TTC549 (cell line): ENCODE data around the gene COMTD1.

ENCODE experiments used
- FAIRE-seq: peaks from 2 replicates; lab custom pipeline; 2012; peaks lifted over from hg19 to GRCh38; lab: Jason Lieb, UNC

COMTD1 gene

DNA sequence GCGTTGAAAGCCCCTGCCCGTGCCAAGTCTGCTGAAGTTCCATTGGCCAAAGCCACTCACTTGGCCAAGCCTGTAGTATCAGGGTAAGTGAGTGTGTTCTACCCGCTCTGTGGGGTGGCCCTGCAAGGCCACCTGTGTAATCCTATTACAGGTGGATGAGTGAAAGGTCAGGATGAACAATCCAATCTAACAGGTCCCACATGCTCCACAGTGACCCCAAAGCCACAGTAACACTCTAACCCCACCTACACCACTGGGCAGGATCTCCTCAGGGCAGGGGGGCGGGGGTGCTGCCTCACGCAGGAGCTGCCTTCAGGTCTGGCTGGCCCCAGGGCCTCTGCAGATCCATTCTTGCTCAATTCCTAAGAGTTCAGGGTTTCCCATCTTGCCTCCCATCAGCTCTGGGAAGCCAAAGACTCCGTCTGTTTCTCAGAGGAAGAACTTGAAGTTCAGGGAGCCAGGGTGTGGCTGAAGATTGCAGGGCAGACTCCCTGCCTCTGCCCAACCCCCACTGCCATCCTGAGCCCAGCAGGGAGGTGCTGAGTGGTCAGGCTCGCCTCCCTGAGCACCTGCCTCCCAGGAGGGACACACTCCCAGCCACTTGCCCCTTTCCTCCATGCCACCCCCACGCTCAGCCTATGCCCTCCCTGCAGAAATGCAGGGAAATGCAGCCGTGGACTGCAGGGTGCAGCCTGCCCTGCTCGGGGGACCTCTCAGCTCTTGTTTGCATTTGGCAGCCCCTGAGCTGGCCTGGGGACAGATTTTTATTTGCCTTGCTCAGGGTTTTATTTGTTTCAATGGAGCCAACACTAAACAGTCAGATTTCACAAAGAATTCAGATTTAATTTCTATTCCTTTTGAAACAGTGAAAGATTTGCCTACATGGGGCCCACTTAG, 9.8 kb upstream of the COMTD1 start:
- no peak for FAIRE-seq

DNA sequence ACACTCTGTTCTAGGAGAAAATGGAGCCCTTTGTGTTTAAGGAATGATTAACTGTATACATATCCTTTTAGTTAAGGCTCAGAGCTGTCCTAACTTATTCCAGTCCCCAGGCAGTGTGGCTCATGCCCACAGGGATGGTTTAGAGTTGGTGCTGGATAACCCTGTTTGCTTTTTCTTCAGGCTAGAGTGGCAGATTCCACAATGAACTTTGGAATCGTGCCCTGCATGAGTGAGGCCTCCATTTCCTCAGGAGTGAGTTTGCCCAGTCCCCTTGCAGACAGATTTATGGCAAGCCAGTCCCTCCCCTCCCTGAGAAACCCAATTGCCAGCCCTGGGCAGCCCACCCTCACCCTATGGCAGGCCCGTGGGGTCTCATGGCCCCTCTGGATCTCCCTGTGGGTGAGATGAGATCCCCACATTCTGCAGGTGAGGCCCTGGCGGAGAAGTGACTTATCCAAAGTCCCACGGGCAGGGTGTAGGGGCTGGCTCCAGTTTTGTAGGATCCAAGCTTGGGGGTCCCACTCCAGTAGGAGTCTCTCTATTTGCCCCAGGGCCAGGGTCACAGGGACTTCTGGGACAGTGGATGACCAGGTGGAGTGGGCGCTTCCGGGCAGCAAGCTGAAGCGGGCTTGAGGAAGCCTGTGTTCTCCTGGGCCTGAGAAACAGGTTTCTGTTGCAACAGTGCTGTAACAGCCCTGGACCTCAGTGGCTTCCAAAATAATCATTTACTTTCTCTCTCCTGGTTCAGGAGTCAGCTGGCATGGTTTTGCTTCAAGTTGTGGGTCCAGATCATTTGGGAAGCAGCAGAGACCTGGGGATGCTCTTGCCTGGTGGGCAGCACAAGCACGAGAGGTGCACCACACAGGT, 9.0 kb upstream of the COMTD1 start:
- FAIRE-seq, result no peak

DNA sequence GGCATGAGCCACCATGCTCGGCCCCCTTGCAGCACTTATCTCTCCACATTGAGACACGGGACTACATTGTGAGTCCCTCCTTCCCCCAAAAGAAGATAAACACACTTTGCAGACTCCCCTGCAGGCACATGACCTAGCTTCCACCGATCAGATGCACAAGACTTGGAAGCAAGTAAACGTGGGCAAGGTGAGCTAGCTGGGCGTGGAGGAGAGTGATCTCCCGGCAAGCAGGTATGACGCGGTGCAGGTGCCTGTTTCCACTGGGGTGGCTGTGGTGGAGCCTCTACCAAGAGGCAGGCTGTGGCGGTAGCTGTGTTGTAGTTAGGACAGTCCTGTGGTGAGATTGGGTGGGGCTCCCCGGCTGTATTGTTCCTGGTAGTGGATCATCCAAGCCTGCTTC, 7.7 kb upstream of the COMTD1 start:
- no peak for FAIRE-seq

DNA sequence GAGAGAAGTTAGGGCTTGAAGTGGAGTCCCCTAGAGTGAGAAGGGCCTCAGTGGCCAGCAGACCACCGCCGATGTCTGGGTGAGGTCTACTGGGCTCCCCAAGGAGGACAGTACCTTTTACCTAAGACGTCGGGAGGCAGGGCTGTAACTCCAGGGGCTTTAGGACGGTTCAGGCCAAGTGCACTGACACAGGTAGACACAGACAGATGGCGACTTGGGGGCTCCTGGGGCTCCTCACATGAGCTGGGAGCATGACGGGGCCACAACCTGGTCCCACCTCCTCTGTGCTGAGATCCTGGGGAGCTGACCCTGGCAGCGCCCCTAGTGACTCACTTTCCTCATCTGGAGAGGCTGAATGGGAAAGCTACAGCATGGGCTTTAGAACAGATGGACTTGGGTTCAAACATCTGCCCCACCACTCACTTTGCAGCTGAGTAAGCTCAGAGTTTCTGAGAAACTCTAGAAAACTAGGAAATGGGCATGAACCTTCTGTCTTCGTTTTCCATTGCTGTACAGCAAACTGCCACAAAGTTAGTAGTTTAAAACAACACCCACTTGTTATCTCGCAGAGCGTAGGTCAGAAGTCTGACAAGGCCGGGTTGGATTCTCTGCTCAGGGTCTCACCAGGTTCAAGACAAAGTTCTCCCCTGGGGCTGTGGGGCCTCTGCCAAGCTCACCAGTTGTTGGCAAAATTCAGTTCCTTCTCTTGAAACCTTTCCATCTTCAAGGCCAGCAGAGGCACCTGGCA, 4.7 kb upstream of the COMTD1 start:
- no peak for FAIRE-seq

DNA sequence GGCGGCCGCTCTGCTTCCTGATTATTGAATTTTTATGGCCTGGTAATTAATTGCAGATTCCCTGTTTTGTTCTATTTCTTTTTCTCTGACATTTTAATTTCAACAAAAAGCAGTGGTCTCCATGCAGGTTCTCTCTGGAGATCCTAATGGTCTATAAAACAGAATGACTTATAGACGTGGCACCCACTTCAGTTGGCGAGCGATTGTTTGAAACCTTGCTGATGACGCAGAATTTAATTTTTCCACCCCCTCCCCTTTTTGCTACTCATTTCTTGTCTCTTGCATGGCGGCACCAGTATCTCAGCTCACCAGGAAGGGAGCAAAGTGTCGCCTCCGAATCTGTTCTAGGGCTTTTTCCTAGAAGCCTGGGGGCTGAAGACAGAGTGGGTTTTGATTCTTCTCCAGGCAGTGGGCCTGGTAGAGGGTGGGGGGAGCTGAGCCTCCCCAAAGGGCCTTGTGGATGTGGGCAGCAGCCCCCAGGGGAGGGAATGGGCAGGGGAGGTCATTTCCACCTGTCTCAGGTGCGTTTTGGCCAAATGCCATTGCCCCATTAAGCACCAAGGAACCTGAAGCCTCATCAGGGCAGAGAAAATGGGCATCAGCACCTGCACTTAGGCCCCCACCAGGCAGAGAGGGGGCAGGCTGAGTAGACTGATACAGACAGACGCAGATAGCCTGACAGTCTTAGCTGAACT, 3.5 kb upstream of the COMTD1 start:
- no peak for FAIRE-seq

DNA sequence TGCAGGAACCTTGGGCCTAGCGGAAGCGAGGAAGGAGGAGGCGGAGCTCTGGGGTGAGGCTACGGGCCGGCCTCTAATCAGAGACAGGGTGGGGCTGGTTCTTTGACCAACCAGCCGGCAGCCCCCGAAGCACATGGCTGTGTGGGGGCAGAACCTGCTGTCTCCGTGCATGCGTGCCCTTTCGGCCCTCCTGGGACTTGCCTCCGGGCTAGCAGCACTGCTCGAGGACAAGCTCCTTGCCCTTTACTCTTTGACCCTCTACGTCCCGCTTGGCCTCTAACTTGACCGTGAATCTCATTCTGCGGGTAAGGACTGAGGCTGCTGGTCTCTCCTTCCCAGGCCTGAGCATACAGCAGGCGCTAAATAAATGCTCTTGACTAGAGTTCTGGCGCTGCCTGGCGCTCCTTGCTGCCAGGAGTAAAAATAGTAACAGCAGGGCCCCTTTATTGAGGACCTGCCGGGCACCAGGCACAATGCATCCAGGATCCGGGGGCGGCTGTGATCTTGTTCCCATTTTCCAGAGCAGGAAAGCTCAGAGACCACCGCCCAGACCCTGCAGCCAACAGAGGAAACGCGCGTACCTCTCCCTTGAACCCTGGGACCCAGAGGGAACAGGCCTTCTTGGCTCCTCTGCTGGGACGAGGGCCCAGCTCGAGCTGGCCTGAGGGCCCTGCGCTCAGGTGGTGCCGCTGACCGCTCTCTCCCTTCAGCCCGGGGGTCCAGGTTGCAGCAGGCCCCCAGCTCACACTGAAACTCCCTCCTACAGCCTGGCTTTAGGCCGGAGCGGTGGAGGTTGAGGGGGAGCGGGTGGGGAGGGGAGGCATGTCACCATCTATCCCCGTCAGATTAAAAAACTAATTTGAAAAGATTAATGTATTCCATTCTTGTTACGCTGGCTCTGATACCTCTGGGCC, 2.7 kb upstream of the COMTD1 start:
- no peak for FAIRE-seq

DNA sequence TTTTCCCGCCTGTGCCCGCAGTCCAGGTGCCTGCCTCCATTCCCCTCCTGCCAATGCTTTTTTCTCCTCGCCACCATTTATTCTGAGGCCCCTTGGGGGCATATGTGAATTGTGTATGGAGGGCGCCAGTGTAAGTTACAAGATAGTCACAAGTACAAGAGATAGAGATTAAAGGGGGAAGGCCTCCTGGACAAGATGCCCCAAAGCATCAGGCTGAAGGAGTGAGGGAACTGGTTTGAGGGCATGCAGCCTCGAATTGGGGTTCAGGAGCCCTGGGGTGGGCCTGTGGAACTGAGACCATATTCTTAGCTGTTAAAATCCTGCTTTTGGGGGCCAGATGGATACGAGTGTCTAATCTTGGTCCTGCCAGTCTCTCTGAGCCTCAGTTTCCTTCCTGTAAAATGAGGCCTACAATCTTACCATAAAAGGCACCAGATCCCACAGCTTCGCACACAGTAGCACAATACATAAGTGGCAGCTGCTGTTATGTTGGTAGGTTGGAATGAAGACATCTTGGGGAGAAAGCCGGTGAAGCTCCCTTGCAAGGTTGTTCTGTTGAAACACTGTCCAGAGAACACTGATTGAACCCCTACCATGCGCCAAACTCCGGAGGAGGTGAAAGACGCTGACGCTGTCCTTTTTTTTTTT, 545 bp upstream of the COMTD1 start:
- FAIRE-seq, result no peak

DNA sequence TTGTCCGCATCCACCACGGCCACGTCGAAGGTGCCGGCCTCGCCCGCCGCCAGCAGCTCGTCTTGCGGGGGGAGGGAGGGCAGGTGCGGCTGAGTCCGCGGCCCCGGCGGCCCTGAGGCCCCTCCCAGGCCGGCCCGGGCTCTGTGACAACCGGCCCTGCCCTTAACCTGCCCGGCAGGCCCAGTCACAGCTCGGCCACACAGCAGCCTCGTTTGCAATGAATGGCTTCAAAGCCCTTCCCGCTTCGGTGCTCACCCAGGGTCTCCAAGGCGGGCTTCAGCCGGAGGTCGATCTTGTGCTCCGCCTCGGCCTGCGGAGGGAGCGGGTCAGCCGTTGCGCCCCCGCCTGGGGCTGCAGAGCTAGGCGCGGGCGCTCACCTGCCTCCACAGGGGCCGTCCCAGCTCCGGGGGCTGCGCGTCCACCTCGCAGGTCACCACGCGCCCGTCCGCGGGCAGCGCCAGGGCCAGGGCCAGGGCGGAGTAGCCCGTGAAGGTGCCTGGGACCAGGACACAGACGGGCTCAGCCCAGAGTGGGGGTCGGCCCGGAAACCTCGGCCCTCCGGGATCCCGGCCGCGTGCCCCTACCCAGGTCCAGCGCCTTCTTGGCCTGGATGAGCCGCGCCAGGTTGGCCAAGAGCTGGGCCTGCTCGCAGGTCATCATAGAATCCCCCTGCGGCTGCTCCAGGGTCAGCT, 928 bp downstream of the COMTD1 start:
- no peak for FAIRE-seq

DNA sequence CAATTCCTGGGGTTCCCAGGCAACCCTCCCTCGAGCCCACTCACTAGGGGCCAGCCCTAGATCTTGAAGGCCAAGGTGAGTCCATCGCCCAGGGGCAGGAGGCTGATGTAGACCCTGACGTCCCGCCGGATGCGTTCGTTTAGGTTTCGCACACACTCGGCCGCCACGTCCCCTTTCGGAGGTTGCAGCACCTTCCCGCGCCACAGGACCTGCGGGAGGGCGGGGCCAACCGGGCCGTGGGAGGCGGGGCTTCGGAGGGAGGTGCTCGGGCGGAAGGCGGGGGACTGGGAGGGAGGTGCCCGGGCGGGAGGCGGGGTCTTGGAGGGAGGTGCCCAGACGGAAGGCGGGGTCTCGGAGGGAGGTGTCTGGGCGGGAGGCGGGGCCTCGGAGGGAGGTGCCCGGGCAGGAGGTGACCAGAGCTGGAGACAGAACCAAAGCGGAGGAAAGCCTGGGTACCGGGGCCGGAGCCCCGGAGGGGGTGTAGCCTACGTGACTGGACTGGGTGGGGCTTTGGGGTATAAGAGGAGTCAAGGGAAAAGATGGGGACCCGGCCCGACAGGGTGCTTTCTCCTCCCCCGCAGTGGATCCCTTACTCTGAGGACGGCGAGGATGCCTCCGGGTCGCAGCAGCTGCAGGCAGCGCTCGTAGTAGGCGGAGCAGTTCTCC, 1.6 kb downstream of the COMTD1 start:
- no peak for FAIRE-seq

DNA sequence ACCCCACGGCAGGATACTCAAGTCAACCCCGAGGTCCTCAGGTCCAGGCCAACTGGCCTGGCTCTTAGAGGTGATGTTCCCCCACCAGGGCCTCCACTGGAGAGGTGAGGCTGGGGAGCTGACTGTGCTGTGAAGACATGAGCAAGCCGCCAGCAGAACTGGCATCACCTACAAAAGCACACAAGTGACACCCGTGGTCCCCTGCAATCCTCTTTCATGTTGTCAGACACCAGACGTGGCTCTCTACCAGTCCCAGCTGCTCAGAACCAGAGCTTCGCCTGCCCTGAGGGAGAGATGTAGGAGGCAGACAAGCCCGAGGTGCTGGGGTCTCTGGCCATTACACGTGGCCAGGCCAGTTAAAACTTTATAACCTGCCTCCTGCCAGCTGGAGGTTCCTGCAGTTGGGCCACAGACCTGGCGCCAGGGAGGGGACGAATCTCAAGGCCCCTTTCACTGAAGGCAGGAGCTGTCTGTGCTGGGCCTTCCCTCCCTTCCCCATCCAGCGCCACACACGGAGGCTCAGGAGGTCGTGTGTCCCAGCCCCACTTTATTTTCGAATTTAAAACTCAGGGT, 2.2 kb downstream of the COMTD1 start:
- FAIRE-seq, result no peak

DNA sequence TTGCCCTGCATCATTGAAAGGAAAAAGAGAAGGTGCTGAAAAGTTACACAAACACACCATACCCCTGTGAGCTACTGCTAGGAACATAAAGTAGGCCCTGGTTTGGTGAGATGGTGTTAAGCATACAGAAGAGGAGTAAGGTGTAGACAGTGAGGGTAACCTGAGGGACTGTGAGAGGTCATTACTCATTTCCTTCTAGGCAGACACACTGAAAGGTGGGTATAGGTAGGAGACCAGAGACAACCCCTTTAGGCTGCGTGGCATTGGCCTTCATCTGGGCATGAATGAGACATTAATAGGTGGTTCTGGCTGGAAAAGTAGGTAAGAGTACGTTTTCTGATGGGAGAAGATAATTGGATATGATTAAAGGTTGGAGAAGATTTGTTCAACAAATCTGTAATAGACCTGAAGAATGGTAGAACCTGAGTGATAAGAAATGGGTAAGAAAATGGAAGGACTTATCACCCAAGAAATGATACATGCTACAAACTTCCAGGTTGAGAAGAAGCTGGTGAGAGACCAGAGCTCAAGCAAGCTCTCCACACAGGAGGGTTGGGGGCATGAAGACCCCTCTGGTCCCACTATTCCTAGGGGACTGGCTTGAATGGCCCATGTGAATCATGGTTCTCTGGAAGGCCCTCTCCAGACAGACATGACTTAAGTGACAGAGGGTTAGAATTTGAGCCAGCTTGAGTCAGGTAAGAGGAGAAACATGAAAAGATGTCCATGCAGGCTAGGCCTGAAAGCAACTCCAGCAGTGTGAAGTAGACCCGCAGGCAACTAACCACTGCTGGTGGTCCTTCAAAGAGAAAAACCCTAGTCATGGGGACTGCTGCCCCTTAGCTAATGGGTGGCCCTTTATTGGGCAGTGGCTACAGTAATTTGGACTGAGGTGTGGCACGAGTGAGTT, 3.8 kb downstream of the COMTD1 start:
- no peak for FAIRE-seq

DNA sequence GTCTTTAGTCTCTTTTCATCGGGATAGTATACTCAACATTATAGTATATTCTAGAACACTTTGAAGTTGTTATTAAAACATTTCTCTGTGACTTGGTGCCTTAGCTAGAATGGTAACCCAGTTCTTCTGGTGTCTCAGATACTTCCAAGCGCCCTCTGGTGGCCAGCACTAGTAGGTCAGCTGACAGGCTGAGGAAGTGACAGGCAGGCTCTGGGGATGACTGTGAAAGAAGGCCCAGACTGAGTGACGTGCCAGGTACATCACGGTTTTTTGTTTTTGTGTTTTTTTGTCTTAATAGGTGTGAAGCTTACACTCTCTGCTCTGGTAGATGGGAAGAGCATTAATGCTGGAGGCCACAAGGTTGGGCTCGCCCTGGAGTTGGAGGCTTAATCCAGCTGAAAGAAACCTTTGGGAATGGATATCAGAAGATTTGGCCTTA, 5.1 kb downstream of the COMTD1 start:
- peak; percentile 67 for FAIRE-seq

DNA sequence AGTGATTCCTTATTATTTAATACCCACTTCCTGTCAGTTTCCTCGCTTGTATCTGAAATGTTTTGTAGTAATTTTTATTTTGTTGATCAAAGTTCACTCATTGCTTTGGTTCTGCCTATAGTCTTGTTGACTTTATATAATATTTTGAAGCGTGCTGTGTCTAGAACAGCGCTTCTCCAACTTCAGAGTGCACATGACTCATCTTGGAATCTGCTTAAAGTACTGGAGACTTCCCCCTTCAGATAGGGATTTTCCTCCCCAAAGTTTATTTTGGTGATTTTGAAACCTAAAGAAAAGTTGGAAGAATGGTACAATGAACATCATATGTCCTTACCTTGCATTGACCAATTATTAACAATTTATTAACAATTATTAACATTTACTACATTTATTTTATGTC, 5.8 kb downstream of the COMTD1 start:
- FAIRE-seq, result no peak

DNA sequence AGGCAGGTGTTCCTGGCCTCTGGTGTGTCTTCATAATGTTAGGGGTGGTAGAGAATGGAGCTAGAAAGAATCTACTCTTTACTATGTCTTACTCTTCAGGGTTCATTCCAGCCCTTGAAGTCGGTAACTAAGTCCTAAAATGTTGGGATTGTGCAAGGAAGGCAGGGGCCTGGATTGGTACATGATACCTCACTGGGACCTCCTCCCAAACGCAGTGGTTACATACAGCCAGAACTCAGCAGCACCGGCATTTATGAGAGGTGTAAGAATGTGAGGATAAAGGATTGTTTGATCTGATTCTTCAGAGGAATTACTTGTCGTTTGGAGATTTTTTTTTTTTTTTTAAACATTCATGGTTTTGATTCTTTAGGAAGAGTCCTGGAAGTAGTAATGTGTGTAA, 6.9 kb downstream of the COMTD1 start:
- FAIRE-seq, result no peak

DNA sequence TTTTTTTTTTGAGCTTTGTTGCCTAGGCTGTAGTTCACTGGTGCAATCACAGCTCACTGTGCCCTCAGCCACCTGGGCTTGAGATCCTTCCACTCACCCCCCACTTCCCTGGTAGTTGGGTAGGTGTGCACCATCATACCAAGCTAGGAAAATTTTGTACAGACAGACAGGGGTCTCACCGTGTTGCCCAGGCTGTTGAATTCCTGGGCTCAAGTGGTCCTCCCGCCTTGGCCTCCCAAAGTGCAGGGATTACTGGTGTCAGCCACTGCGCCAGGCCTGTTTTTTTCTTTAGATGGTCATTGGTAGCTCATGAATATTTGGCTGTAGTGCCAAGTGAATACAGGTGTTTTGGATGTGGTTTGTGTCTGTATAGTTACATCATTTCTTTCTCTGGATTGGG, 7.5 kb downstream of the COMTD1 start:
- FAIRE-seq, result no peak

DNA sequence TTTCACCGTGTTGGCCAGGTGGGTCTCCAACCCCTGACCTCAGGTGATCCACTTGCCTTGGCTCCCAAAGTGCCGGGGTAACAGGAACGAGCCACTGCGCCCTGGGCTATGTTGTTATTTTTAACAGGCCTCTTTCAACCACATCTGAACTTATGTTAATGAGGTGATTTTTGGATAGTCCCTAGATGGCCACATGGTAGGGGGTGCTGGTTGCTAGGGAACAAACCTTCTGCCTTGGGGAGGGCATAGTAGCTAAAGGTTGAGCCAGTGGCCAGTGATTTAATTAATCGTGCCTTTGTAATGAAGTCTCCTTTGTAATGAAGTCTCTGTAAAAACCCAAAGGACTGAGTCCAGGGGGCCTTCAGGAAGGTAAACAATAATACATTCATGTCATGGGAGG, 9.1 kb downstream of the COMTD1 start:
- no peak for FAIRE-seq

DNA sequence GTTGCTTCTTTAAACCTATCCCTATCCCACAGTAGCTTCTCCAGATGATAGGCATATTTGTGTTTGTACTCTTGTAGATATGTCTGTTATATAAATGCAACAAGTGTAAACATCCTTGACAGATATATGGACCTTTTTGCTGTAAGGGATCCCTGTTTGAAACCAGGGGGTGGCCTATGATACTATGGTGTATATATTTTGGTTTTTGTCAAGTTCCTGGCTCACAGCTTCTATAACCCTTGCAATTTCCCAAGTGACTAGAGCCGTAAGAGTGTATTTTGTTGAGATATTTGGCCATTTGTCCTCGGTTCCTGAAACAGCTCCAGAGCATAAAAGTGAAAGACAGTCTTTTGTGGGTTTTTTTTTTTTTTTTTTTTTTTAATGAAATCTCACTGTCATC, 9.7 kb downstream of the COMTD1 start:
- no peak for FAIRE-seq

DNA sequence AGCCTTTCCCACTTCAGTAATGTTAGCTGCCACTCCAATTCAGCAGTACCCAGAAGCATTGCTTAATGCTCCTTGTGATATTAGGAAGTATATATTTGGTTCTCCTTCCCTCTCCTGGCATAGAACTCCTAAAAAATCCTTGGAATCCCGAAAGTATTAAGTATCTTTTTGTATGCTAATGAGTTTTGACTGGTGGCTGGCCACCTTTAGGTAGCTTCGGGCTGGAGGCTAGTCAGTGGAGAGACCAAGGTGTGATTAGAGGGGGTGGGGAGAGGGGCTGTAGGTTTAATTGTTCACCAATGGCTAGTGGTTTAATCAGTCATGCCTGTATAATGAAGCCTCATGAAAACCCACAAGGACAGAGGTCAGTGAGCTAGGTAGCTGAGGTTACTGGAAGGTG, 12.2 kb downstream of the COMTD1 start:
- no peak for FAIRE-seq
